CD4-positive, alpha-beta T cell treated with Interferon alpha-2 for 1 hour (primary cell): ENCODE results near the gene MASP1.
"Not testable (repeated sequence)": the region's sequence is repeated elsewhere in the genome, so short reads cannot be mapped to it uniquely, and the experiment has no call there.

Experiments
- DNase-seq, 2 donors: peaks; one replicate each; pipeline ENCODE4 v3.0.0-alpha.2; 2020 to 2022

MASP1 gene

DNA sequence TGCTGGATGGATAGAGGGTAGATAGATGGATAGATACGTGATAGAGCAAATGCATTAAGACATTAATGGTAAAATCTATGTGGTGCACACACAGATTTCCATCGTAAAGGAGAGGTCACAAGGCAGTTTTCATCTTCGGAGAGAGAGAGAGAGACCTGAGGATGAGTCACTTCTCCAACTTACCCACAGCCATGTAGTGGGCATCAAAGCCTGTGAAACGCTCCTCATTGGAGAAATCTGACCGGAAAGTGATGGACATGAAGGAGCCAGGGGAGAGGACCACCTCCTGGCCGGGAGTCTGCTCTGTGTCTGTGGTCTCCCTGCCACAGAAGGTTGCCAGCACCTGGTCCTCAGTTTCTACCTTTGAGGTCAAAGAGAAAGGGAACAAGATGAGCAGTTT is 29.2 kb downstream of the MASP1 start:
- DNase-seq: no peak

DNA sequence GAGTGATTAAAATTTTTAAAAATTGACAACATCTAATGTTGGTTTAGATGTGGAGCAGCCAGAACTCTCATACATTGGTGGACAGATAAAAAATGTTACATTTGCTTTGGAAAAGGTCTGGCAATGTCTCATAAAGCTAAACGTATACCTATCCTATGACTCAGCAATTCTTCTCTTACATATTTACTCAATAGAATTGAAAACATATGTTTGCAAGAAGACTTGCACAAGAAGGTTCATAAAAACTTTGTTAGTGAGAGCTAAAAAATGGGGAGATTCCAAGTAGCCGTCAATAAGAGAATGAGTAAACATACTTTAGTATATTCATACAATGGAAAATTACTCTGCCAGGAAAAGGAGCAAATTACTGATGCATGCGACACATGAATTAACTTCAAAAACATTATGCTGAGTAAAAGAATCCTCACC is 30.0 kb downstream of the MASP1 start:
- no peak for DNase-seq

- DNase-seq: no peak
These were observed 32.4 kb downstream of the MASP1 start for GRCh38 chr3:187259171-187259570.

DNA sequence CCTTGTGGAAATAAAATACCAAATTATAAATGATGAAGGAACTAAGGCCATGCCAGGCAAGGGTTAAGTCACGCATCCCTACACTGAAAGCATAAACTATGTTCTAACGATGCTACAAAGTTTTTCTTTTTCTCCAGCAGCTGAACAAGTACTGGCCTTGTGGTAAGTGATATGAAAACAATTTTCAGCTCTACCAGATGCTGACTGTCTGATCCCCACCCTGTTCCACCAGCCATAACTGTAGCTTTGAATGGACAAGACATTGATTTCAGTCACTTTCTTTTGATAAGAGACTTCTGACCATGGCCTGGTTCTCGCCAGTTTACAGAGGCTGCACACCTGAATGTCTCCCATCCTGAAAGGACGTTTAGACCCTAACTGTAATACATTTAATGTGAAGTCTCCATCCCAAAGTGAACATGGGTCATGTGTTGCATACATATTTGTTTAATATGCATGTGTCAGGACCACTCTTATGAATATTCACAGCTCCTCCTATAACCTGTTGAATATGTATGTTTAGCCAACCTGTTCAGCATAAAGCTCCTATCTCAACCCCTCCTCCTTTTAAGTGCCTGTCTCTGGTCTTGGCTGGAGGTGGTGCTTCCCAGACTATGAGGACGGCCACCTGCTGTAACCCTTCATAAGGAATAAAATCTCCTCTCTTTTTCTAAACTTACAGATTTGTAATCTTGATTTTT is 33.4 kb downstream of the MASP1 start:
- DNase-seq: no peak

DNA sequence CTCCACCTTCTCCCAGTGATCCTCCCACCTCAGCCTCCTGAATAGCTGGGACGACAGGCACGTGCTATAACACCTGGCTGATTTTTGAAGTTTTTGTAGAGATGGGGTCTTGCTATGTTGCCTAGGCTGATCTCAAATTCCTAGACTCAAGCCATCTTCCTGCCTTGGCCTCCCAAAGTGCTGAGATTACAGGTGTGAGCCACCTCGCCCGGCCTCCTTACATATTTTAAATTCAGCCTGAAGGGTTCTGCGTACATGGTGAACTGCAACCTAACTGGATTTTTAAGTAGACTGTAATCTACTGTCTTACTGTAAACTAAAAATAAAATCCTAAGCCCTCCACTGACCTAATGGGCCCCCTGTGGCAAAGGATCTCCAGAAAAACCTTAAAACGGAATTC is 34.1 kb downstream of the MASP1 start:
- no peak for DNase-seq

- DNase-seq: no peak
These were observed 35.4 kb downstream of the MASP1 start for GRCh38 chr3:187256051-187256616.

GRCh38 chr3:187255314-187255713 is 36.2 kb downstream of the MASP1 start:
- DNase-seq: no peak

GRCh38 chr3:187252311-187252710 is 39.2 kb downstream of the MASP1 start:
- no peak for DNase-seq

DNA sequence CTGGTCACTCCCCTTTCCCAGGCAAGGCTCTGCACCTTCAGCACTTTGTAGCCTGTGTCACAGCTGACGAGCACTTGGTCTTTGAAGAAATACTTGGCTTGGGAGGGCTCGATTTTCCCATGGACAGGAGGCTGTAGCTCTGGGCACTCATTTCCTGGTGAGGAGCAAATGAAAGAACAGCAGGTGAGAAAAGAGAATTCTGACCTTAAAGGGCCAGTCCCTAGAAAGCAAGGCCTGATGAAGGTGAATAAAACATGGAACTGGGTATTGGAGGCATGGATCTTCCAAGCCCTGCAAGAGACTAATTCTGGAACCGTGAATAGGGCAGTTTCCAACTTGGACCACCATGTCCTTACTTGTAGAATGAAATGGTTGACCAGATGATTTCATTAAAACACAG is 39.9 kb downstream of the MASP1 start:
- DNase-seq: no peak

GRCh38 chr3:187247398-187247797 is 44.1 kb downstream of the MASP1 start:
- no peak for DNase-seq

GRCh38 chr3:187243933-187244524 is 47.5 kb downstream of the MASP1 start:
- DNase-seq: no peak

DNA sequence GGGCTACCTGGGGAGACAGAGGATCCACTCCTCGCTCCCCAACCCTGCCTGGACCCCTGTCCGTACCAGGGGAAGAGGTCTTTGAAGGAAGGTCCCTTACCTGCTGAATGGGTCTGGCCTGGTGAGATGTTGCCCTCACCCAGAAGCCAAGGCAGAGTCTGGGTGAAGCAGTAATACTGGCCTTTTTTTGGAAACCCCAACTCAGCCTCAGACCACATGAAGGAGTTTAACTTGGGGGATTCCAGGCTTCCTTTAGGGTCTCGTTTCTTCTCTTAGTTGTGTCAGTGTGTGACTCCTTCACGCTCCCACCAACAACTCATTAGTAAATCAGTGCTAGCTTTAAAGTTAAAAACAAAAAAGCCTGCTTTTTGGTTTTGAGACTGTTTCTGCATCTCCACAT is 48.6 kb downstream of the MASP1 start:
- DNase-seq: no peak

- DNase-seq: no peak
These were observed 49.1 kb downstream of the MASP1 start for GRCh38 chr3:187242435-187242834.

DNA sequence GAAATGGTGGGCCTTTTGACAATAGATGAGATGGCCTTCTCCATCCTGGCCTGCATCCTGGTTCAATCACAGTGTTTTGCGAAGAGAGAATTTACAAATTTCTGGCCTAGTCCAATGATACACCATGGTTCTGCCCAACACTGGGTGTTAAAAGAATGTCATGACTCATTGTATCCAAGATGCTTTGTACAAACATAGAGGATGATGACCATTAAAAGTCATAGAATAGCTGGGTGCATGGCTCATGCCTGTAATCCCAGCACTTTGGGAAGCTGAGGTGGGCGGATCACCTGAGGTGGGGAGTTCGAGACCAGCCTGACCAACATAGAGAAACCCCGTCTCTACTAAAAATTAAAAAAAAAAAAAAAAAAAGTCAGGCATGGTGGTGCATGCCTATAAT is 52.7 kb downstream of the MASP1 start:
- not testable (repeated sequence) for DNase-seq

- DNase-seq: no peak
These were observed 53.3 kb downstream of the MASP1 start for GRCh38 chr3:187238239-187238638.

- DNase-seq: no peak
These were observed 53.8 kb downstream of the MASP1 start for GRCh38 chr3:187237741-187238140.

DNA sequence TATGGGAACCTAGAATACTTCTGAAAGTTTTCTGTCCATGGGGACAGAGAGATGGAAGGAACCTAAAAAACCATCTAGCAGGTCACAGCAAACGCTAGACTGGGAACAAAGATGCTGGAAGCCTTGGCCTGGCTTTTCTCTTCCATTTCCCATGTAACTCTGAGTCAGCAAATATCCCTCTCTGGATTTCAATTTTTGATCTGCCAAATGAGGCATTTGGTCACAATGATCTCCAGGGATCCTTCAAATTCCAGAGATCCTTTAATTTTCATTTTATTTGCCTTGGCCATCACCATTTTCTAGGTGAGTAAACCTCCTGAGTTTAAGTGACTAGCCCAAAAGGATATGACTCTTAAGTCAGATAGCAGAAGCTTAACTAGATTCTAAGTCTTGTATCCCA is 54.6 kb downstream of the MASP1 start:
- DNase-seq: no peak

DNA sequence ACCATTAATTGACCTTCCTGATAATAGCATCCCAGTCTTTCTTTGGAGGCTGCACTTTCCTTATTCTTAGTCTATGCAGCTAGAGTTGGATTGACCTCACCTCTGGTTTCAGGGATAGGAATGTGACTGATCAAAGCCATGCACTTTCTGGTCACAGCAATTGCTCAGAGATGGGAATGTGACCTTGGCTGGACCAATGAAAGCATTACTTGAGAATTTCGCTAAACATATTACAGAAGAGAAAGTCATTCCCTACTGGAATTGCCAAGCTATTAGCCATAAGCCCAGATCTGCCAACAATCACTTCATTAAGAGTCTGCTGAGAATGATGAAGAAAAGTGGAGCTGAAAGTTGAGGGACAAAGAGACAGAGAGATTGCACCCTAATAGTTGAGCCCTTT is 61.5 kb downstream of the MASP1 start:
- DNase-seq: no peak

- no peak for DNase-seq
These were observed 62.8 kb downstream of the MASP1 start for GRCh38 chr3:187228740-187229139.

DNA sequence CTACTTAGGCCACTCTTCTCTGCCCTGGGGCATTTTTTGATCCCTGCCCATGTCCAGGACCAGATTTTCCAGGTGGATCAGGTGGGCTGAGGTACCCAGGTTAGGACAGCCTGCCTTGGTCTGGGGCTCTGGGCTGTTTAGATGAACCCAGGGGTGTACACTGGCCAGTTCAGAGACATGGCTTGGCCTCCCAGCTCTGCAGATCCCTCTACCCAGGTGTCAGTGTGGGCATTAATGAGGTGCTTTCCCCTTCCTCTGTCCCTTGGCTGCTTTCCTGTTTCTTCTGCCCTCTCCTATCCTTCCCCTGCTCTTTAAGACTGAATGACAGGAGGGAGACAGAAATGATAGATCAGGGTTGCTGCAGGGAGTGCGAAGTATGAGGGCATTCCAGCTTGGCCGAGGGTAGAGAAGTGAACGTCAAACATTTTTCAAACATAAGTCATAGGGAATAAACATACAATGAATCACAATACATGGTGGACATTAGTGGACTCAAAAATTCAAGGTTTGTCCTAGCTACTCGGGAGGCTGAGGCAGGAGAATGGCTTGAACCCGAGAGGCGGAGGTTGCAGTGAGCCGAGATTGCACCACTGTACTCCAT is 63.8 kb downstream of the MASP1 start:
- DNase-seq: no peak

DNA sequence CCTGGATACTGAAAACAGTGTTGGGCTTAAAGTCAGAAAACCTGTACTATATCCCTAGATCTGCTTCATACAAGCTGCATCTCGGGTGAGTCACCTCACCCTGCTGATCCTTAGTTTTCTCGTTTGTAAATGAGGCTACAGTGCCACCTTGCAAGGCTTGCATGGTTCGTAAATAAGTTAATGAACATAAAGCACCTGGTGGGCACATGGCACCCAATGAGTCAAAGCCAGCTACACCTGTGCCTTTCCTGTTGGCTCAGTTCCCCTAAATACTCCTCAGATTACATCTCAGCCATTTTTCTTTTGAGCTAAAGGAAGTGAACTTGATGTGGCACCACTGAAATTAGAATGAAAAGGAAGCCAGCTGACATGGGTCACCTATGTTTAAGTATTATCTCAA is 67.7 kb downstream of the MASP1 start:
- no peak for DNase-seq

GRCh38 chr3:187222801-187223200 is 68.7 kb downstream of the MASP1 start:
- DNase-seq: no peak

GRCh38 chr3:187215460-187215859 is 76.1 kb downstream of the MASP1 start:
- no peak for DNase-seq

DNA sequence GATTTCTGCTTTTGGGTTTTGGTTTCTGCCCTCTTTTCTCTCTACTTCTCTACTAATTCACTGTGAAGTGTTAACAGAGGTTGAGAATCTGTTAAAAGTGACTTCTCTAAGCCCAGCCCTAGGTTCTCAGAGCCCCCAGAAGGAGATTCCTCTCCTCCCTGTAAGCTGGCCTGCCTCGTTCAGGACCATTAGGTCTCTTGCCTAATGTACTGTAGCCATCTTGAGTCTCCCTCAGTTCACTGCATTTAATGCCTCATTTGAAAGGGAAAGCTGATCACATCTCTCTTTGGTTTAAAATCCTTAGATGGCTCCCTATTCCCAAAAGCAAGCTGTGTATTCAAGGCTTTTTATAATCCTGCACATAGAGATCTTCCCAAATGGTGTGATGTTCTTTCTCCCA is 77.9 kb downstream of the MASP1 start:
- no peak for DNase-seq
